WTC11 (cell line): ENCODE measurements around the gene LRMDA.

Source experiments
- CBFB ChIP-seq: sonication (generic); formaldehyde crosslinking; IDR thresholded peaks from 2 replicates; pipeline ENCODE4 v1.8.1; 2022; ENCODE audit warnings: mild to moderate bottlenecking, low read depth, missing genetic modification reagents
- CTCF ChIP-seq: fragments of 200-600 bp; IDR thresholded peaks from 2 replicates; pipeline ENCODE4 v1.8.0; 2022; ENCODE audit warnings: antibody characterized with exemption
- JUN ChIP-seq: sonication (generic); formaldehyde crosslinking; IDR thresholded peaks from 2 replicates; pipeline ENCODE4 v1.8.0; 2023; ENCODE audit warnings: mild to moderate bottlenecking, missing genetic modification reagents
- KAT7 ChIP-seq: sonication (generic); formaldehyde crosslinking; IDR thresholded peaks from 2 replicates; pipeline ENCODE4 v1.8.1; 2023; ENCODE audit warnings: missing genetic modification reagents, mild to moderate bottlenecking, borderline replicate concordance
- MAX ChIP-seq: sonication (generic); formaldehyde crosslinking; IDR thresholded peaks from 2 replicates; pipeline ENCODE4 v1.8.0; 2022; ENCODE audit warnings: mild to moderate bottlenecking, missing genetic modification reagents
- NFYB ChIP-seq: sonication (generic); formaldehyde crosslinking; conservative IDR thresholded peaks from 2 replicates; pipeline ENCODE4 v1.8.0; 2022; ENCODE audit warnings: low read depth, missing genetic modification reagents
- SMAD4 ChIP-seq: sonication (generic); formaldehyde crosslinking; IDR thresholded peaks from 2 replicates; pipeline ENCODE4 v1.8.0; 2022; ENCODE audit warnings: mild to moderate bottlenecking, missing genetic modification reagents
- SP1 ChIP-seq: sonication (generic); formaldehyde crosslinking; conservative IDR thresholded peaks from 2 replicates; pipeline ENCODE4 v1.8.1; 2022; ENCODE audit warnings: missing genetic modification reagents
- USF2 ChIP-seq: sonication (generic); formaldehyde crosslinking; IDR thresholded peaks from 2 replicates; pipeline ENCODE4 v1.8.1; 2023; ENCODE audit warnings: mild to moderate bottlenecking, missing genetic modification reagents, moderate library complexity
- ZNF263 ChIP-seq: sonication (generic); formaldehyde crosslinking; IDR thresholded peaks from 2 replicates; pipeline ENCODE4 v1.8.1; 2022; ENCODE audit warnings: low read depth, mild to moderate bottlenecking, moderate library complexity, missing genetic modification reagents

- TF ChIP-seq NFYB (CRISPR knock-in tag) (no peak), CTCF (no peak), SMAD4 (CRISPR knock-in tag) (no peak), MAX (no peak), CBFB (no peak), USF2 (CRISPR knock-in tag) (no peak), JUN (no peak), ZNF263 (CRISPR knock-in tag) (no peak), SP1 (no peak), KAT7 (CRISPR knock-in tag) (no peak)
Observed at GRCh38 chr10:75508814-75509306, 77.4 kb downstream of the LRMDA start.
